K562 (cell line): Measurements from ENCODE around the gene TNNT1. TPM values are rescaled to one million over a fixed set of nuclear protein-coding genes. Genes with fewer than 3 reads are reported as not detected.

Source experiments
- AFF1 ChIP-seq, 2 experiments: fragments of 450-650 bp; IDR thresholded peaks; 2 replicates each; pipeline ENCODE4 v1.6.1; 2018; ENCODE audit warnings: mild to moderate bottlenecking in 2 of 2, low read depth in 1 of 2; ENCODE audit not compliant: partially characterized antibody in 2 of 2
- CHD1 ChIP-seq: fragments of 200-600 bp; sonication (generic); IDR thresholded peaks from one replicate; pipeline ENCODE4 v1.6.1; 2012; ENCODE audit warnings: mild to moderate bottlenecking, moderate library complexity, low read length, inconsistent platforms
- ETS2 ChIP-seq: IDR thresholded peaks from 2 replicates; pipeline ENCODE4 v1.6.1; 2016; ENCODE audit warnings: borderline replicate concordance, missing genetic modification characterization, mild to moderate bottlenecking, moderate library complexity, missing compliant biosample characterization; ENCODE audit not compliant: poor library complexity, severe bottlenecking
- HNRNPK ChIP-seq: fragments of 200-400 bp; formaldehyde crosslinking; IDR thresholded peaks from one replicate; pipeline ENCODE4 v1.6.1; 2018; ENCODE audit warnings: mild to moderate bottlenecking, low read depth, low read length; ENCODE audit not compliant: poor library complexity, severe bottlenecking
- KDM5B ChIP-seq: fragments of 200-600 bp; sonication (generic); IDR thresholded peaks from 2 replicates; pipeline ENCODE4 v1.6.1; 2012; ENCODE audit warnings: low read depth, mild to moderate bottlenecking, moderate library complexity, low read length, control low read depth, inconsistent platforms; ENCODE audit not compliant: insufficient replicate concordance
- NR3C1 ChIP-seq: sonication (generic); formaldehyde crosslinking; IDR thresholded peaks from 2 replicates; pipeline ENCODE4 v1.8.1; 2022; ENCODE audit warnings: missing genetic modification reagents
- PHF8 ChIP-seq: fragments of 200-600 bp; sonication (generic); IDR thresholded peaks from 2 replicates; pipeline ENCODE4 v1.6.1; 2012; ENCODE audit warnings: mixed run types, mild to moderate bottlenecking, inconsistent platforms, low read length, moderate library complexity, borderline replicate concordance
- PML ChIP-seq: IDR thresholded peaks from 2 replicates; pipeline ENCODE4 v1.6.1; 2012; ENCODE audit warnings: low read length, inconsistent platforms
- STAT6 ChIP-seq: sonication (generic); formaldehyde crosslinking; IDR thresholded peaks from 2 replicates; pipeline ENCODE4 v1.8.1; 2023; ENCODE audit warnings: mild to moderate bottlenecking, missing genetic modification reagents
- THAP7 ChIP-seq: fragments of 250-450 bp; sonication (Bioruptor Pico); IDR thresholded peaks from 2 replicates; pipeline ENCODE4 v1.5.0; 2021
- THRB ChIP-seq: fragments of 450-650 bp; formaldehyde crosslinking; conservative IDR thresholded peaks from 2 replicates; pipeline ENCODE4 v1.4.0; 2022; ENCODE audit warnings: mild to moderate bottlenecking, missing genetic modification characterization
- TOE1 ChIP-seq, 2 experiments: fragments of 450-650 bp in 1 of 2; sonication (generic) in 1 of 2; formaldehyde crosslinking in 1 of 2; IDR thresholded peaks; 2 replicates each; pipeline versions ENCODE4 v1.7.1 to v1.8.0; 2016 to 2022; ENCODE audit warnings: borderline replicate concordance in 2 of 2, mild to moderate bottlenecking in 2 of 2, antibody characterized with exemption in 1 of 2, inconsistent platforms in 1 of 2, low read depth in 1 of 2, missing genetic modification reagents in 1 of 2, moderate library complexity in 1 of 2
- YBX1 ChIP-seq: fragments of 450-650 bp; IDR thresholded peaks from 2 replicates; pipeline ENCODE4 v1.7.1; 2016; ENCODE audit warnings: mild to moderate bottlenecking
- ZBTB43 ChIP-seq: sonication (generic); formaldehyde crosslinking; IDR thresholded peaks from 2 replicates; pipeline ENCODE4 v1.8.0; 2023; ENCODE audit warnings: mild to moderate bottlenecking, missing genetic modification reagents
- ZNF311 ChIP-seq: fragments of 250-450 bp; sonication (Bioruptor Pico); IDR thresholded peaks from 2 replicates; pipeline ENCODE4 v1.4.0; 2020; ENCODE audit warnings: mild to moderate bottlenecking, moderate library complexity
- polyA plus RNA-seq, 8 experiments: library from polyadenylated mRNA; depleted of rRNA in 4 of 8; stranded (reverse) in 5 of 8; unstranded in 3 of 8; fragments of >200 nt; fragmentation: Nextera tagmentation in 2 of 8; fragmentation: Illumina TruSeq in 1 of 8; extraction: Ambion mirVana in 2 of 8; extraction: Trizol in 1 of 8; gene quantifications; 2 replicates each; pipeline versions ENCODE4 v1.2.1 to v1.2.3, GENCODE V29; 2011 to 2014; ENCODE audit warnings: inconsistent platforms in 1 of 8, missing spikeins in 1 of 8
- total RNA-seq, 7 experiments: library from RNA; depleted of rRNA in 6 of 7; stranded (reverse); fragments of >200 nt in 6 of 7; fragmentation: Illumina TruSeq in 2 of 7; extraction: Trizol in 2 of 7; gene quantifications; 2 replicates each; pipeline versions ENCODE4 v1.2.1 to v1.2.3, GENCODE V29; 2011 to 2021; ENCODE audit warnings: low replicate concordance in 1 of 7

Gene TNNT1
- total and polyA plus RNA-seq, 9 of the 15 experiments (the other 6 are each of a cell fraction or from before 2014, with no cell fraction given) = 31.8 to 390 (median 227) TPM

- TF ChIP-seq TOE1 (IDR thresholded peaks at IDR 0.05; ENCODE audit: borderline replicate concordance) (peak; percentile 91), TOE1 (CRISPR knock-in tag; IDR thresholded peaks at IDR 0.05; ENCODE audit: borderline replicate concordance, low read depth) (no peak), STAT6 (CRISPR knock-in tag) (no peak), THRB (CRISPR knock-in tag) (no peak), KDM5B (no peak), PML (no peak), PHF8 (no peak), YBX1 (no peak), ZBTB43 (no peak), THAP7 (CRISPR knock-in tag) (no peak), ETS2 (tag) (no peak), AFF1 (IDR thresholded peaks at IDR 0.05; ENCODE audit: low read depth in 1 of 2, partially characterized antibody in 2 of 2) (peak in 1 of 2 experiments; percentile 100), ZNF311 (CRISPR knock-in tag) (no peak), CHD1 (no peak), NR3C1 (CRISPR knock-in tag) (no peak), HNRNPK (no peak)
Measured at GRCh38 chr19:55178781-55179599, 30.0 kb upstream of the TNNT1 start (continued).
